ENCODE results near the gene LOXL1.

The LOXL1 gene

DNA sequence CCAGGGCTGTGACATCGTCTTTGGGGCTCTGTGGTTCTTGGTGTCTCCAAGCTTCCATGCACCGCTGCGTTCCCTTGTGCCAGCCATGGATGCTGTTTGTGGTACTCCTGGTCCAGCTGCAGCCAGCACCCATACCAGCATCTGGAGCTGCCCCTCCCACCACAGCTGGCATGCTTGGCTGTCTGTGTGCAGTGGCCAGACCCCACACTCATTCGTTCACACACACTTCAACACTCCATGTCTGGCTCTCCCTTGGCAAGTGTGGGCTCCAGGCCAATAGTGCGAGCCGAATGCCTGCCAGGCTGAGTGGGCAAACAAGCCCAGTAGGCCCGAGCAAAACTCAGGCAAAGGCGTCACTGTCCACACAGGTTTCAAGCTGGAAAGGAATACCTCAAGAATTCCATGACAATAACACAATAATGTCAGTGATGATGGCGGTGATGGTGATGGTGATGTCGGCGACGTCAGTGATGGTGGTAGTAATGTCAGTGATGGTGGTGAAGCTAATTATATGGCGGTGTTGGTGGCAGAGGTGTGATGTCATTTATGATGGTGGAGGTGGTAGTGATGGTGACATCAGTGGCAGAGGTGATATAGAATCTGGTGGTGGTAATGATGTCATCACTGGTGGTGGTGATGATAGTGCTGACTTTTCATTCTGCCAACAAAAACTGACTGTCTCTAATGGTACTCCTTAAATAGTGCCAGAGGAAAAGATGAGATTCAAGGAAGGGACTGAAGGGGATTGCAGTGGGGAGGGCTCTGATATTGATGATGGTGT is 33.6 kb upstream of the LOXL1 start:
- no peak overlapping the region for H3K4me3 ChIP-seq (ENCODE audit: low read length)
- TF ChIP-seq, protein P1, sequence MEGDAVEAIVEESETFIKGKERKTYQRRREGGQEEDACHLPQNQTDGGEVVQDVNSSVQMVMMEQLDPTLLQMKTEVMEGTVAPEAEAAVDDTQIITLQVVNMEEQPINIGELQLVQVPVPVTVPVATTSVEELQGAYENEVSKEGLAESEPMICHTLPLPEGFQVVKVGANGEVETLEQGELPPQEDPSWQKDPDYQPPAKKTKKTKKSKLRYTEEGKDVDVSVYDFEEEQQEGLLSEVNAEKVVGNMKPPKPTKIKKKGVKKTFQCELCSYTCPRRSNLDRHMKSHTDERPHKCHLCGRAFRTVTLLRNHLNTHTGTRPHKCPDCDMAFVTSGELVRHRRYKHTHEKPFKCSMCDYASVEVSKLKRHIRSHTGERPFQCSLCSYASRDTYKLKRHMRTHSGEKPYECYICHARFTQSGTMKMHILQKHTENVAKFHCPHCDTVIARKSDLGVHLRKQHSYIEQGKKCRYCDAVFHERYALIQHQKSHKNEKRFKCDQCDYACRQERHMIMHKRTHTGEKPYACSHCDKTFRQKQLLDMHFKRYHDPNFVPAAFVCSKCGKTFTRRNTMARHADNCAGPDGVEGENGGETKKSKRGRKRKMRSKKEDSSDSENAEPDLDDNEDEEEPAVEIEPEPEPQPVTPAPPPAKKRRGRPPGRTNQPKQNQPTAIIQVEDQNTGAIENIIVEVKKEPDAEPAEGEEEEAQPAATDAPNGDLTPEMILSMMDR (conservative IDR thresholded peaks at IDR 0.05; ENCODE audit: low read depth, low read length): no peak
- DNase-seq (ENCODE audit: low read depth): no peak

DNA sequence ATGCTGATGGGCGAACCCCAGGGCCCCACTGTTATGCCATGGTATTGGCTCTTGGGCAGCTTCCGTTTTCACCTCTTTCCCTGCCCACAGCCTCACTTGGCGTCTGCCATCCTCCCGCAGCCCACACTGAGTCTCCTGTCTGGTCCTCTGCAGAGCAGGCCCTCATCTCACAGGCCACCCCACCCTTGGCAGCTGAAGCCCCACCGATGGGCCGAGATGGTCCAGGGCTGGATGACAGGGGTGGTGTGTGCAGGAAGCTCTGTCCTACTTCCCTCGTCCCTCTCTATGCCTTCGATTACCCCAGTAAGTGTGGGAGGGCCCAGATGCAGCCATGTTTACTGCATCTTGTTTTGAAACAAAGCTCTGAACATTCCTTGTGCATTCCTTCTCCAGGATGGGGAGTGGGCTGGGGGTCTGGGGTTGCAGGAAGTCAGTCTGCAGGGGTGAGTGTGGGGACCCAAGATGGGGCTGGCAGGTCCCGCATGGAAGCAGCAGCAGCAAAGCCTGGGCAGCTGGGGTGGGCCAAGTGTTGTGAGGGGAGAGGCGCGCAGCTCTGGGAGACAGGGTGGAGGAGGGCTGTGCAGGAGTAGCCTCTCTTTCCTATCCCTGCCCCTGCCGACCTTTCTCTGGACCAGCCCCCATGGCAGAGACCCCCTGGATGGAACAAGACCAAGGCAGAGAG is 32.0 kb upstream of the LOXL1 start:
- DNase-seq (ENCODE audit: low read depth): no peak
- TF ChIP-seq, protein P1 (conservative IDR thresholded peaks at IDR 0.05; ENCODE audit: low read depth, low read length): no peak
- H3K4me3 ChIP-seq (ENCODE audit: low read length): no peak overlapping the region

DNA sequence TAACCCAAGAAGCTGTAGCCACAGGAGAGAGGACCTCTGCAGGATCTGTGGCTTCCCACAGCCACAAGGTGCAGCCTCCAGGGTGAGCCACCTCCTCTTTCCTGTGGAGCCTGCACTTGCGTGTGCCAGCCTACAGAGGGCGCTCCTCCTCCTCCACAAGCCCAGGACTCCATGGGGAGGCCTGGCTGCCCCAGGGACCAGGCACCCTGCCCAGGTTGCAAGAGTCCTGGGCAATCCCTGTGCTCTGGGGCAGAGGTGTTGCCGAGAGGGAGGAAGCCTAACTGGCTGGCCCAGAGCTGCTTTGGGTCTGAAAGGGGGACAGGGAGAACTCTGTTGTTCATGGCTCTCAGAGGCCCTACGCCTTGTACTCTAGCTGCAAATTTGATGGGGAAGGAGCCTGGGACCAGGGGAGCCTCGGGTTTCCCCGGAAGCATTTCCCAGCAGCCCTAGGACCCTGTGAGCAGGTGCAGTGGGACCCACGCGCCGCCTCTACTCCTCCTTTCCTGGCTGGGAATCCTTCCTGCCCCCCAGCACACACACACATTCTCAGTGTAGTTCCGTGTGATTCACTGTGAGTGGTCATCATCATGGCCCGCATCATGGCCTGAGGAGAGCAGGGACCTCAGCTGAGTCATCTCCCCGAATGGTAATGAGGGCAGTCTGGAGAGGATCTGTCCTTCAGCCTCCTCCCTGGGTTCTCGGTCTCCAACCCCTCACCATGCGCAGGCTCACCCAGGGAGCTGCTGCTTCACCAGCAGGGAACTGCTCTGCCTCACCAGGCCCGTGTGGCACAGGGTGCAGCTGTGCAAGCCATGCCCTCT is 28.6 kb upstream of the LOXL1 start:
- TF ChIP-seq, protein P1 (conservative IDR thresholded peaks at IDR 0.05; ENCODE audit: low read depth, low read length): peak; percentile 96
- peak; percentile 11 for DNase-seq (ENCODE audit: low read depth)

DNA sequence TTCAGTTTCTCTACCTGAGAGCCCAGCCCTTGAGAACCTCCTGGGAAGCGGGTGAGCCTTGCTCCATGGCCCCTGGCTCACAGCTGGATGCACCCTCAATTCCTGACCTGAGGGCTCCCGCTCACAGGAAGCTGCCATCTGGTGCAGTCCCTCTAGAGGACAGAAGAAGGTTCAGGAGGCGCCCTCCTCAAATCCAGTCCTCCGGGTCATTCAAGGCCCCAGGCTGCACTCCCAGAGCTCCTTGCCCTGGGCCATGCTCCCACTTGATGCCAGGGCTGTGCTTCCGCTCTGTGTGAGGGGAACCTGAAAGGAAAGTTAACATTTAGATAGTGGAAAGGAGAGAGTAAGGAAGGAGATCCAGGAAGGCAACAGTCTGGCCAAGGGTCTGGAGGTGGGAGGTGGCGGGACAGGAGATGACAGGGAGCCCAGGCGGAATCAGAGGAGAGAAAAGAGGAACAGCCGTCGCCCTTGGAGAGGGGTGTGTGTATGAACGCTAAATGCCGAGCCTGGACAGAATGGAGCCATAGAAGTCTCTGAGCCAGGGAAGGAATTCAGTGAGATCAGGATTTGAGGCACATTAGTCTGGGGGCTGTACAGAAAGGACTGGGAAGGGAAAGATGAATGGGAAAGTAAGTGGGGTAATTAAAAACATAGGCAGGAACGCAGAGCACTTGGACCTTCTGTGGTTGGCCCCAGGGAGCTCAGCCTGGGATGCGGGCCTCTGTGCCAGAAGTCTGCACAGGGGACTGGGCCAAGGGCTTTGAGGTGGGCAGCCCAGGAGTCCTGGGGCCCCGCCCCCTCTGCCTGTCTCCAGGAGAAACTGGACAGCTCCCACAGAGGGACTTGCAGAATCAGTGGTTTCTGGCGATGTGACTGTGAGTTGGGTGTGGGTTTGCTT is 26.8 kb upstream of the LOXL1 start:
- no peak overlapping the region for H3K4me3 ChIP-seq (ENCODE audit: low read length)
- DNase-seq (ENCODE audit: low read depth): no peak
- TF ChIP-seq, protein P1 (conservative IDR thresholded peaks at IDR 0.05; ENCODE audit: low read depth, low read length): no peak

More for the DNA sequence above, 28.6 kb upstream of the LOXL1 start:
- no peak overlapping the region for H3K4me3 ChIP-seq (ENCODE audit: low read length)

DNA sequence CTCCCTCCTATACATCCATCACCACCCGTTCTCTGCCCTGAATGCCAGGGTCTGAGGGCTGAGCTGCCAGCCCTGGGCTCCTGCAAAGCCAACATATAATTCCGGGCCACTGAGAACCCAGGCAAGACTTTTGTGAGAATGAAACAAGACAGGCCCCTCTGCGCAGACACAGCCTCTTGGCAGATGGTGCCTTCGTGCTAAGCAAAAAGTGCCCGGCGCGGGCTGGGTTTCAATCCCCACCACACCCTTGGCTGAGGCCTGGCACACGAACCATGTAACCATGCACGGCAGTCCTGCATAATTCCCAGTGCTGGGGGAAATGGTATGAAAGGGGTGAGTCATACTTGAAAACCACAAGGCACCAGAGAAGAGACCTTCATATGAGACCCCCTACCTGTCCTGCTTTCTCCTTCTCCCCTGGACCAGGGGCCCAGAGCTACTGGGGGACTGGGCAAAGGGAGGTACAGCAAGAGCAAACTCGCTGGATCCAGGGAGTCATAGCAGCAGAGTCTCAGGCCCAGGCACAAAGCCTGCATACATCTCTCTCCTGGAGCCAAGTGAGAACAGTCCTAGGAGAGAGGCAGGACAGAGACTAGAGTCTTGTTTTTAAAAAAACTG is 26.1 kb upstream of the LOXL1 start:
- no peak overlapping the region for H3K4me3 ChIP-seq (ENCODE audit: low read length)
- TF ChIP-seq, protein P1 (conservative IDR thresholded peaks at IDR 0.05; ENCODE audit: low read depth, low read length): no peak
- DNase-seq (ENCODE audit: low read depth): no peak

All from retinal pigment epithelial cell (primary cell).